ENCODE results near the gene PNMA1.

PNMA1 gene

GRCh38 chr14:73725116-73726024 is 11.2 kb upstream of the PNMA1 start:
- no peak overlapping the region for H3K4me3 ChIP-seq (ENCODE audit: low read length)
- H3K9me3 ChIP-seq (ENCODE audit: insufficient read depth, low read length), result no peaks in the 10 kb centered on the region
- H3K4me1 ChIP-seq (ENCODE audit: low read length), result peaks cover 26% of the 10 kb centered on the region
- no peaks in the 10 kb centered on the region for H3K27me3 ChIP-seq (ENCODE audit: low read depth, low read length)
- peaks cover 5% of the 10 kb centered on the region; the same call in 1 of the 2 replicates for H3K79me2 ChIP-seq (ENCODE audit: low read length)
- peaks cover 63% of the 10 kb centered on the region for H4K20me1 ChIP-seq (ENCODE audit: insufficient read depth, low read length)
- no peak overlapping the region for H3K27ac ChIP-seq (ENCODE audit: low read length)
- TF ChIP-seq CTCF (IDR thresholded peaks at IDR 0.05; ENCODE audit: low read depth, low read length) (no peak), EZH2phosphoT487 (IDR thresholded peaks at IDR 0.05; ENCODE audit: low read depth) (no peak)
- no peak overlapping the region for H3K4me2 ChIP-seq (ENCODE audit: low read length)
- H3K9ac ChIP-seq (ENCODE audit: low read length), result no peak overlapping the region
- peaks cover 89% of the 10 kb centered on the region for H3K36me3 ChIP-seq (replicated peaks; ENCODE audit: low read depth, low read length)
- H2AFZ ChIP-seq (ENCODE audit: low read depth, low read length), result no peak overlapping the region

GRCh38 chr14:73724696-73725095 is 10.5 kb upstream of the PNMA1 start:
- Histone ChIP-seq H3K79me2 (ENCODE audit: low read length) (peaks cover 5% of the 10 kb centered on the region; the same call in 1 of the 2 replicates), H3K4me2 (ENCODE audit: low read length) (0 out of 2 replicates have a peak overlapping the region, but pooled peaks have one; percentile 24), H3K27ac (ENCODE audit: low read length) (peak overlapping the region; percentile 47), H4K20me1 (ENCODE audit: insufficient read depth, low read length) (peaks cover 57% of the 10 kb centered on the region), H3K9ac (ENCODE audit: low read length) (no peak overlapping the region), H3K27me3 (ENCODE audit: low read depth, low read length) (no peaks in the 10 kb centered on the region), H3K9me3 (ENCODE audit: insufficient read depth, low read length) (no peaks in the 10 kb centered on the region), H3K36me3 (replicated peaks; ENCODE audit: low read depth, low read length) (peaks cover 86% of the 10 kb centered on the region), H3K4me3 (ENCODE audit: low read length) (no peak overlapping the region), H3K4me1 (ENCODE audit: low read length) (peaks cover 26% of the 10 kb centered on the region), H2AFZ (ENCODE audit: low read depth, low read length) (no peak overlapping the region)
- TF ChIP-seq CTCF (IDR thresholded peaks at IDR 0.05; ENCODE audit: low read depth, low read length), result no peak
- TF ChIP-seq EZH2phosphoT487 (IDR thresholded peaks at IDR 0.05; ENCODE audit: low read depth), result no peak

GRCh38 chr14:73723797-73724661 is 9.8 kb upstream of the PNMA1 start:
- Histone ChIP-seq H3K4me2 (ENCODE audit: low read length) (peak overlapping the region; percentile 24; the same call in 1 of the 2 replicates), H3K4me3 (ENCODE audit: low read length) (no peak overlapping the region), H3K27me3 (ENCODE audit: low read depth, low read length) (no peaks in the 10 kb centered on the region), H2AFZ (ENCODE audit: low read depth, low read length) (no peak overlapping the region), H3K27ac (ENCODE audit: low read length) (peak overlapping the region; percentile 47), H3K9me3 (ENCODE audit: insufficient read depth, low read length) (no peaks in the 10 kb centered on the region), H4K20me1 (ENCODE audit: insufficient read depth, low read length) (peaks cover 50% of the 10 kb centered on the region), H3K4me1 (ENCODE audit: low read length) (peaks cover 26% of the 10 kb centered on the region), H3K36me3 (replicated peaks; ENCODE audit: low read depth, low read length) (peaks cover 86% of the 10 kb centered on the region), H3K9ac (ENCODE audit: low read length) (no peak overlapping the region), H3K79me2 (ENCODE audit: low read length) (peaks cover 5% of the 10 kb centered on the region; the same call in 1 of the 2 replicates)
- TF ChIP-seq EZH2phosphoT487 (IDR thresholded peaks at IDR 0.05; ENCODE audit: low read depth) (no peak), CTCF (IDR thresholded peaks at IDR 0.05; ENCODE audit: low read depth, low read length) (peak; percentile 41; the same call in 1 of the 2 replicates)

All from OCI-LY3 (cell line).